GM19035 (cell line): Measurements from ENCODE around the gene IP6K2.

ENCODE experiments used
- ATAC-seq: cut with Tn5 transposase; IDR thresholded peaks from one replicate; pipeline ENCODE4 v1.9.1; 2021; ENCODE audit not compliant: unreplicated experiment

The IP6K2 gene

DNA sequence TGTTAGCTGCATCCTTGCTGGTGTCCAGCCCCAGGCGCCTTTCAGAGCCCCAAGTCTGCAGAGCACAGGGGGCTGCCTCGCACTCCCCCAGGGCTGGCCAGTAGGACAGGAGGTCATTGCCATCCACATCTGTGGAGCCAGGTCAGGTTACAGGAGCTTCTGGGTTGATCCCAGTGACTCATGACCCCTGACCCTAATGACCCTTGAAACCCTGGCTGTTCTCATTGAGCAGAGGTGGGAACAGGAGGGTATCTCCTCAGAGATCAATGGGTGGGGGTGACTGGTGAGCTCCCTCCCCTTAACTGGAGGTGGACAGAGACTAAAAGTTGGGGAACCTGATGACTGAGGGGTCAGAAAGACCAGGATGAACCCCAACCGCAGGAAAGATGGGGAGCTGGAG is 75.6 kb downstream of the IP6K2 start:
- no peak for ATAC-seq

DNA sequence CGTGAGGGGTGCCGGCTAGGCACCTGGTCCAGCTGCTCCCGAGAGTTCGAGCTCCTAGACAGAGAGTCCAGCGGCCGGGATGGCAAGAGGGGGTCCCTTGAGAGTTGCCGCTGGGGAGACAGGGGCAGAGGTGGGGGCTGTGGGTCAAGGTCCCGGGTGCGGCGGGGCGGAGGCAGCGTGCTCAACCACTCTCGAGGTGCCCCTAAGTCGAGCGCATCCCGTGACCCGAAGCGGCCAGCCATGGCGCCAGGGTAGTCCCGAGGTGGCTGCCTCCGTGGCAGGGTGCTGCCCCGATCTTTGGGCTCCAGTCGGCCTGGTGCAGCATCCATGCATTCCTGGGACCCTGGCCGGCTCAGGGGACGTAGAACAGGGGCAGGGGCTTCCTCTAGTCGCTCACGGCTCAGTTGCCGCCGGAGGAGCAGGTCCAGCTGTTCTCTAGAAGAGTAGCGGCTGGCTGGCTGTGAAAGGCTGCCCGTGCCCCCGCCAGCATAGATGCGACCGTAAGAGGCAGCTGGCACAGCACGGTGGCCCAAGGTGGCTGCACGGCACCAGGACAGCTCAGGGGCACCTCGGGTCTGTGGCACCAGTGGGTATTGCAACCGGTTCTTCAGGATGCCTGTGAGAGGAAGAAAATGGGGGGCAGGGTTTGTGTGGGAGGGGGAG is 76.9 kb downstream of the IP6K2 start:
- ATAC-seq: no peak
